GM19025 (cell line): ENCODE data around the gene CYTH3.
"Not testable (repeated sequence)": the region's sequence is repeated elsewhere in the genome, so short reads cannot be mapped to it uniquely, and the experiment has no call there.

Experiments used
- ATAC-seq: cut with Tn5 transposase; IDR thresholded peaks from one replicate; pipeline ENCODE4 v1.9.1; 2021; ENCODE audit warnings: mild to moderate bottlenecking, low read depth, moderate library complexity; ENCODE audit not compliant: unreplicated experiment

CYTH3 gene

GRCh38 chr7:6155596-6155995 lies 116.8 kb downstream of the CYTH3 start:
- no peak for ATAC-seq

GRCh38 chr7:6154542-6155404 lies 117.7 kb downstream of the CYTH3 start:
- no peak for ATAC-seq

- no peak for ATAC-seq
Observed at GRCh38 chr7:6153646-6154541, 118.5 kb downstream of the CYTH3 start.

- ATAC-seq, result no peak
Observed at GRCh38 chr7:6151994-6152735, 120.3 kb downstream of the CYTH3 start.

- ATAC-seq, result not testable (repeated sequence)
Observed at GRCh38 chr7:6151527-6151926, 120.9 kb downstream of the CYTH3 start.

GRCh38 chr7:6149996-6150395 lies 122.4 kb downstream of the CYTH3 start:
- ATAC-seq, result no peak

- no peak for ATAC-seq
Observed at GRCh38 chr7:6148724-6149360, 123.6 kb downstream of the CYTH3 start.

GRCh38 chr7:6147627-6148026 lies 124.8 kb downstream of the CYTH3 start:
- no peak for ATAC-seq

- no peak for ATAC-seq
Observed at GRCh38 chr7:6146666-6147065, 125.8 kb downstream of the CYTH3 start.

- no peak for ATAC-seq
Observed at GRCh38 chr7:6143997-6144396, 128.4 kb downstream of the CYTH3 start.

GRCh38 chr7:6142871-6143380 lies 129.5 kb downstream of the CYTH3 start:
- no peak for ATAC-seq

- no peak for ATAC-seq
Observed at GRCh38 chr7:6139189-6139996, 133.0 kb downstream of the CYTH3 start.

- no peak for ATAC-seq
Observed at GRCh38 chr7:6136475-6136874, 135.9 kb downstream of the CYTH3 start.

GRCh38 chr7:6133249-6133648 lies 139.2 kb downstream of the CYTH3 start:
- no peak for ATAC-seq

- no peak for ATAC-seq
Observed at GRCh38 chr7:6130007-6130587, 142.3 kb downstream of the CYTH3 start.

GRCh38 chr7:6128205-6128604 lies 144.2 kb downstream of the CYTH3 start:
- no peak for ATAC-seq

GRCh38 chr7:6127110-6127490 lies 145.3 kb downstream of the CYTH3 start:
- no peak for ATAC-seq

- no peak for ATAC-seq
Observed at GRCh38 chr7:6123843-6124242, 148.6 kb downstream of the CYTH3 start.

- ATAC-seq, result no peak
Observed at GRCh38 chr7:6121141-6121540, 151.3 kb downstream of the CYTH3 start.
